Measurements from ENCODE around the gene GRIA3.
"Not testable (repeated sequence)": the region's sequence is repeated elsewhere in the genome, so short reads cannot be mapped to it uniquely, and the experiment has no call there.

GRIA3 gene

GRCh38 chrX:123425904-123426303, 241.8 kb downstream of the GRIA3 start:
- DNase-seq = no peak
- H3K27ac Mint-ChIP-seq = no peak overlapping the region

GRCh38 chrX:123432361-123433150, 248.5 kb downstream of the GRIA3 start:
- no peak overlapping the region for H3K27ac Mint-ChIP-seq
- H3K36me3 Mint-ChIP-seq (ENCODE audit: low read depth) = peaks cover 2% of the 10 kb centered on the region
- no peak for TF ChIP-seq CTCF (IDR thresholded peaks at IDR 0.05)
- no peak overlapping the region for H3K4me3 Mint-ChIP-seq
- no peaks in the 10 kb centered on the region for H3K27me3 Mint-ChIP-seq (ENCODE audit: low read depth, poor library complexity)
- no peak for DNase-seq
- H3K4me1 Mint-ChIP-seq = no peaks in the 10 kb centered on the region
- H3K9me3 Mint-ChIP-seq = peaks cover 20% of the 10 kb centered on the region

More at GRCh38 chrX:123425904-123426303, 241.8 kb downstream of the GRIA3 start:
- Mint-ChIP-seq H3K4me1 (no peaks in the 10 kb centered on the region), H3K27me3 (ENCODE audit: low read depth, poor library complexity) (no peaks in the 10 kb centered on the region), H3K9me3 (peaks cover 6% of the 10 kb centered on the region), H3K4me3 (no peak overlapping the region), H3K36me3 (ENCODE audit: low read depth) (no peaks in the 10 kb centered on the region)
- no peak for TF ChIP-seq CTCF (IDR thresholded peaks at IDR 0.05)

GRCh38 chrX:123436512-123437136, 252.5 kb downstream of the GRIA3 start:
- H3K4me3 Mint-ChIP-seq = no peak overlapping the region
- no peak for TF ChIP-seq CTCF (IDR thresholded peaks at IDR 0.05)
- peaks cover 3% of the 10 kb centered on the region for H3K27me3 Mint-ChIP-seq (ENCODE audit: low read depth, poor library complexity)
- H3K36me3 Mint-ChIP-seq (ENCODE audit: low read depth) = peaks cover 3% of the 10 kb centered on the region
- H3K9me3 Mint-ChIP-seq = peaks cover 23% of the 10 kb centered on the region
- H3K27ac Mint-ChIP-seq = no peak overlapping the region
- no peaks in the 10 kb centered on the region for H3K4me1 Mint-ChIP-seq
- no peak for DNase-seq

GRCh38 chrX:123439926-123440325, 255.8 kb downstream of the GRIA3 start:
- not testable (repeated sequence) for H3K4me1 Mint-ChIP-seq; DNase-seq; H3K27me3 Mint-ChIP-seq (ENCODE audit: low read depth, poor library complexity); H3K4me3 Mint-ChIP-seq; H3K36me3 Mint-ChIP-seq (ENCODE audit: low read depth); H3K27ac Mint-ChIP-seq
- peaks cover 32% of the 10 kb centered on the region for H3K9me3 Mint-ChIP-seq

GRCh38 chrX:123442764-123443163, 258.7 kb downstream of the GRIA3 start:
- Mint-ChIP-seq H3K4me1 (no peaks in the 10 kb centered on the region), H3K27me3 (ENCODE audit: low read depth, poor library complexity) (peaks cover 3% of the 10 kb centered on the region), H3K27ac (no peak overlapping the region), H3K9me3 (peaks cover 25% of the 10 kb centered on the region), H3K36me3 (ENCODE audit: low read depth) (no peaks in the 10 kb centered on the region), H3K4me3 (no peak overlapping the region)
- TF ChIP-seq CTCF (IDR thresholded peaks at IDR 0.05) = no peak
- DNase-seq = no peak

- Mint-ChIP-seq H3K27me3 (ENCODE audit: low read depth, poor library complexity) (no peaks in the 10 kb centered on the region), H3K9me3 (peaks cover 26% of the 10 kb centered on the region), H3K4me3 (no peak overlapping the region), H3K4me1 (no peaks in the 10 kb centered on the region), H3K36me3 (ENCODE audit: low read depth) (no peaks in the 10 kb centered on the region), H3K27ac (no peak overlapping the region)
- no peak for DNase-seq
- TF ChIP-seq CTCF (IDR thresholded peaks at IDR 0.05) = no peak
Observed at GRCh38 chrX:123447506-123447905, 263.4 kb downstream of the GRIA3 start.
